ENCODE measurements around the gene CMC4.

Gene CMC4

GRCh38 chrX:155053656-155054055, 17.3 kb downstream of the CMC4 start:
- no peak for TF ChIP-seq RAD21 (IDR thresholded peaks at IDR 0.05; ENCODE audit: low read depth)
- no peak for TF ChIP-seq REST (IDR thresholded peaks at IDR 0.05; ENCODE audit: low read depth)
- no peak for TF ChIP-seq NFIC (IDR thresholded peaks at IDR 0.05)
- no peak for TF ChIP-seq TCF12 (IDR thresholded peaks at IDR 0.05; ENCODE audit: low read depth)
- TF ChIP-seq TEAD4 (IDR thresholded peaks at IDR 0.05), result no peak
- no peak for TF ChIP-seq MAX (IDR thresholded peaks at IDR 0.05)
- no peak for TF ChIP-seq ZBTB7A (IDR thresholded peaks at IDR 0.05; ENCODE audit: low read depth)

GRCh38 chrX:155052738-155053498, 18.0 kb downstream of the CMC4 start:
- TF ChIP-seq YY1 (IDR thresholded peaks at IDR 0.05; ENCODE audit: low read depth), result no peak

GRCh38 chrX:155048977-155049619, 21.8 kb downstream of the CMC4 start:
- no peak for TF ChIP-seq TEAD4 (IDR thresholded peaks at IDR 0.05)
- TF ChIP-seq REST (IDR thresholded peaks at IDR 0.05; ENCODE audit: low read depth), result no peak
- TF ChIP-seq CREB1 (IDR thresholded peaks at IDR 0.05; ENCODE audit: low read depth), result no peak
- no peak for TF ChIP-seq TCF12 (IDR thresholded peaks at IDR 0.05; ENCODE audit: low read depth)
- no peak for TF ChIP-seq NFIC (IDR thresholded peaks at IDR 0.05)
- no peak for TF ChIP-seq USF1 (IDR thresholded peaks at IDR 0.05)
- TF ChIP-seq RAD21 (IDR thresholded peaks at IDR 0.05; ENCODE audit: low read depth), result 0 out of 2 replicates have a peak, but pooled peaks have one; percentile 33

- no peak for TF ChIP-seq YY1 (IDR thresholded peaks at IDR 0.05; ENCODE audit: low read depth)
Measured at GRCh38 chrX:155046811-155047528, 24.0 kb downstream of the CMC4 start.

- TF ChIP-seq ZBTB7A (IDR thresholded peaks at IDR 0.05; ENCODE audit: low read depth), result no peak
- no peak for TF ChIP-seq YY1 (IDR thresholded peaks at IDR 0.05; ENCODE audit: low read depth)
Measured at GRCh38 chrX:155046129-155046810, 24.7 kb downstream of the CMC4 start.

GRCh38 chrX:155035688-155036087, 35.2 kb downstream of the CMC4 start:
- TF ChIP-seq TCF12 (IDR thresholded peaks at IDR 0.05; ENCODE audit: low read depth), result no peak
- no peak for TF ChIP-seq TEAD4 (IDR thresholded peaks at IDR 0.05)
- no peak for TF ChIP-seq MAX (IDR thresholded peaks at IDR 0.05)
- no peak for TF ChIP-seq FOXM1 (IDR thresholded peaks at IDR 0.05; ENCODE audit: borderline replicate concordance, low read depth)
- TF ChIP-seq USF1 (IDR thresholded peaks at IDR 0.05), result no peak
- no peak for TF ChIP-seq YY1 (IDR thresholded peaks at IDR 0.05; ENCODE audit: low read depth)
- TF ChIP-seq CREB1 (IDR thresholded peaks at IDR 0.05; ENCODE audit: low read depth), result no peak

GRCh38 chrX:155031657-155032056, 39.3 kb downstream of the CMC4 start:
- TF ChIP-seq ZBTB7A (IDR thresholded peaks at IDR 0.05; ENCODE audit: low read depth) (no peak), MAX (IDR thresholded peaks at IDR 0.05) (no peak), TEAD4 (IDR thresholded peaks at IDR 0.05) (no peak), RAD21 (IDR thresholded peaks at IDR 0.05; ENCODE audit: low read depth) (no peak), YY1 (IDR thresholded peaks at IDR 0.05; ENCODE audit: low read depth) (no peak), EP300 (IDR thresholded peaks at IDR 0.05; ENCODE audit: borderline replicate concordance) (no peak), TAF1 (IDR thresholded peaks at IDR 0.05; ENCODE audit: low read depth) (no peak), CREB1 (IDR thresholded peaks at IDR 0.05; ENCODE audit: low read depth) (no peak), EGR1 (IDR thresholded peaks at IDR 0.05) (no peak)
